NCI-H1436 (cell line): ENCODE results near the gene OXLD1.

Experiments used
- DNase-seq: peaks from one replicate; lab custom pipeline; 2025; lab: John Stamatoyannopoulos, UW

OXLD1 gene

DNA sequence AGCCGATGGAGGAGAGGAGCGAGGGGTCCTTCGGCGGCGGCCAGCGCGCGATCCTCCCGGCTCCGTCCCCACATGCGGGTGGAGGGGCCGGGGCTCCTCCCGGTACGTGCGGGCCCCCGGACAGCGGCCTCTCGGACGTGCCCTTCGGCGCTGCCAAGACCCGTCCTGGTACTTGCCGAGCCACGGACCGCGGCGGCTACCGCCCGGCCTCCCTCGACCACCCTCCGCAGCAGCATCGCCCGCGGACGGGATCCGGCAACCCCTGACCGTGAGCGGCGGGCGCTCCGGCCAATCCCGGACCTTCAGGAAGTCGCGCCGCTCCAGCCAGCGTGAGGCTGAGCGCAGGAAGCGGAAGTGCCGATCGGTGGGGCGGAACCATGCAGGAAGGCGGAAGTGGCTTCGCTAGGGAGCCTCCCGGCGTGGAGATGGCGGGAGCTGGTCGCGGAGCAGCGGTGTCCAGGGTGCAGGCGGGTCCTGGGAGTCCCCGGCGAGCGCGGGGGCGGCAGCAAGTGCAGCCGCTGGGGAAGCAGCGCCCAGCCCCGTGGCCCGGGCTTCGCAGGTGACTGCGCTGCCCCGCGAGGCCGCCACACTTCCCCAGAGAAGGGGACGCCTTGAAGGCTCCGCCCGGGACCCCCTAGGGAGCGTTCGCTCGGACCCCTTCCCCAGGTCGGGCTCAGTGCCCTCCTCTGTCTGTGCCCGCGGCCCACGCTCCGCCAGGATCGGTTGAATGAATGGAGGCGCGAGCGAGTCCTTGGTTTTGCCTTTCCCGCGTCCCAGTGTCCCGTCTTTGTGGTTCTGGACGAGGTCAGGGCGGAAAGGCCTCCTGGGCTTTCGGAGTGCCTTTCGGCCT, at the start of gene OXLD1, which contains the start of gene CCDC137:
Gene OXLD1 (minus strand): TSS at position 264 of the 850 bp plus-strand sequence. CDS start 28 bp downstream, at position 236.
Gene CCDC137 (plus strand): TSS at position 396 of the 850 bp plus-strand sequence. CDS start 30 bp downstream, at position 426.
- peak; percentile 96 for DNase-seq

DNA sequence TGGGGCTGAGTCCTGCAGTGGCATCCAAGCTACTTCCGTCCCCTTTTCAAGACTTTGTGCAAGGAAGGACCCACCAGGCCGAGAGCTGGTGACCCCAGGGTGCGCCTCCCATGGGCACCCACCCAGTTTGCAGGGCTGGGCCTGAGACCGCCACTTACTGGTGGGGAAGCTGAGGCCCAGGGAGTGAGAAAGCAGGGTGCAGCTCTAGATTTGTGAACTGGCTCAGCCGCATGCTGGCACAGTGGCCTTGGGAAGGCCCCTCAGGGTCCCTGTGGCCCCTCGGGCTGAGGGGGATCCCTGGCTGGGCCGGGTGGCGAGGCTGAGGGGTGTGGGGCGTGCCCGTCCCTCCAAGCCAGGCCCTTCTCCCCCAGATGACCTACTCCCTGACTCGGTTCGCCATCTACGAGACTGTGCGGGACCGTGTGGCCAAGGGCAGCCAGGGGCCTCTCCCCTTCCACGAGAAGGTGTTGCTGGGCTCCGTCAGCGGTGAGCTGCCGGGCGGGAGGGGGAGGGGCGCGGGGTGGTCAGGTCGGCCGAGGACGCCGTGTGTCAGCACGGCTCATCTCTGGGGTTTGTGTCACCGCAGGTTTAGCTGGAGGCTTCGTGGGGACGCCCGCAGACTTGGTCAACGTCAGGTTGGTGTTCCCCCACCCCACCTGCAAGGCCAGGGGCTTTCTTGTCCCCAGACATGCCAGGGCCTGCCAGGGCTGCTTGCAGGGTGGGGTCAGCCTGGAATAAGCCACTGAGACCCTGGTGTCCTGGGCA, 48.9 kb upstream of the OXLD1 start:
- DNase-seq = no peak

DNA sequence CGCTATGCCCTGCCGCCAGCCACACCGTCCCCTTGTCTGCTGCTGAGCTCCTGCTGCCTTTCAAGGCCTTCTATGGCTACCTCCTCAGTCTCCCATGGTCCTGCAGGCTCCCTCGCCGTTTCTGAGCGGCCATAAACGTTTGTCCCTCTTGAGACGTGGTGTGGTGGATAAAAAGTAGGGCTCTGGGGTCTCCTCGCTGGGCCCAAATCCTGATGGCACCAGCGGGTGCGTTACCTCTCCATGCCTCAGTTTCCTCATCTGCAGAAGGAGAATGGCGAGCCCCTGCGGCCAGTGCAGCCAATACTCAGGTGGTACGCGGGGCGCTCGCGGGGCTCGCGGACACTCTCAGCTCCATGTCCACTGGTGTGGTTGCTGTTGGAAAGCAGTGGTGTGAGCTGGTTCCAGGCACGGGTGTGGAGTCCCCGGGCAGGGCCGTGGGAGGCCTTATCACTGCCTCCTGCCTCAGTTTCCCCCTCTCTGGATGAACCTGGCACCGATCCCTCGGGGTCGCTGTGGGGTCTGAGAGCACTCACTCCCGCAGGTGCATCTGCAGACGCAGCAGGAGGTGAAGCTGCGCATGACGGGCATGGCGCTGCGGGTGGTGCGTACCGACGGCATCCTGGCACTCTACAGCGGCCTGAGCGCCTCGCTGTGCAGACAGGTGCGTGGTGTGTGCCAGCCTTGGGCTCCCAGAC, 48.2 kb upstream of the OXLD1 start:
- DNase-seq = no peak

DNA sequence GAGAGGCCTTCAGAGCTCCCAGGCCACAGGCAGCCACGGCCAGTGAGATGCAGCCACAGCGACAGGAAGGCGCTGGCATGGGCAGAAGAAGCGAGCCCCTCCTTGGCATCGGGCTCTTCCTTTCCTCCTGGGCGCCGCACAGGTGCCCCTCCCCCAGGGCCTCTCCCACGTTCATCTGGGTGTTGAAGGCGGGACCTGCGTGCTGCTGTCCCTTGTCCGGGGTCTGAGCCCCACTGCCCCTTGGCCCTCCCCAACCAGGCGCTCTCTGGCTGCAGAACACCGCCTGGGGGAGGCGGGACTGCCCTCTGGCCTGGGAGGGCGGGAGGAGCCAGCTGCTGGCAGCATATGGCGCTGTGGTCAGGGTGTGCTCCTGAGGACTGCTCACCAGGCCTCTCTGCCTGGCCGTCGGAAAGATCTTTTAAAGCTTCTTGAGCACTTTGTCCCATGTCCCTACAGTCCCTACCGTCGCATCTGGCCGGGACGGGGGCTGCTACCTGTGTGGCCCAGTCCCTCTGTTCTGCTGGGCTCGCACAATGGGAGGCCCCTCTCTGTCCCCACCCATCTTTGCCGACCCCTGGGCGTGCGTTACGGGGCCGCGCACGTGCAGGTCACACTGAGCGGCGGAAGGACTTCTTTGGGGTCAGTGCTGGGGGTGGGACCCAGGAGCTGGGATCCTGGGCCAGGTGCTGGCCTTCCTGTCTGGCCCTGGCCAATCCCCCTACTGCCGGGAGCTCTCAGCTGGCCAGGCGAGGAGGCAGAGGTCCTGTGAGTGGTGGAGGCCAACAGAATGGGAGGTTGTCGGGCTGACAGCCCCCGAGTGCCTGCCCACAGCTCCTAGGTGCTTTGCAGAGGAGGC, 47.4 kb upstream of the OXLD1 start:
- no peak for DNase-seq

DNA sequence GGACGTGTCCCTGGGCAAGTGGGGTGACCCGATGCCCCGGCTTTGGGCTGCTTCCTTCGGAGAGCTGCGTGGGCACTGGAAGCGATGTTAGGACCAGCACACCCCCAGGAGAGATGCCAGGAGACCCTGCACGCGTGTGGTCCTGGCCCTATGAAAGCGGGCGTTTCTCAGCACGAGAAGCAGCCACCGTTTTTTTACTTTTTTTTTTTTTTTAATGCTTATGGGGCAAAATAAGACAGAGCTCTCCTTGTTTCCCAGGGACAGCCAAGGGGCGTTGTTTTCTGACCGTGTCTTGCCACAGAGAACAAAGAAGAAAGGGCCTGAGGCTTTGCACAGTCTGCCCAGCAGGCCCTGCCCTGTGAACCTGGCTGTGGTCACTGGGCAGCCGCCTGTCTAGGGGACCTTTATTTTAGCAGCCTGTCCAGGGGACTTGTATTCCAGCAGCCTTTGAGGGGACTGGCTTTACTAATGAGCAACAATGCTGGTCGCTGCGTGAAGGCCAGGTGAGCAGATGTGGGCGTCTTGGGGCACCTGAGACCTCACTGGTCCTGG, 46.7 kb upstream of the OXLD1 start:
- no peak for DNase-seq

DNA sequence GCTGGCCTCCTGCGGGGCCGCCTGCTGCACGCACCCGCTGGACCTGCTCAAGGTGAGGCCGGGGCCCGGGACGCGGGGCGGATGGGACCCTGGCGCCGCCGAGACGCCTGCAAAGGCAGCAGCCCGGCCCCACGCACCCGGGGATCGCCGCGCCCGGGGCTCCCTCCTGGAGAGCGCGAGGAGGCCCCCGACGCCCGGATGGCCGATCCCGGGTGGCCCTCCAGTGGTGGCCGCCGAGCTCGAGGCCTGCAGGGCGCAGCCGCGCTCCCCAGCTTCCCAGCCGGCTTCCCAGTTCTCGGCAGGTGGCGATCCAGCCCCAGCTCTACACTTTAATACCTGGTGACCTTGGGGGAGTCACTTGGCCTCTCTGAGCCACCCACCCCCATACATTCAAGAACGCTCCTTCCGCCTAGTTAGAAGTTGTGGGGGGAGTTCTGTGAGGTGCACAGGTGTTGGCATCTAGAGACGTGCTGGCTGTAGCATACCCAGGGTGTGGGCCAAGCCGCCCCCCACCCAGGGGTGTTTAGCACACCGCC, 46.1 kb upstream of the OXLD1 start:
- no peak for DNase-seq

DNA sequence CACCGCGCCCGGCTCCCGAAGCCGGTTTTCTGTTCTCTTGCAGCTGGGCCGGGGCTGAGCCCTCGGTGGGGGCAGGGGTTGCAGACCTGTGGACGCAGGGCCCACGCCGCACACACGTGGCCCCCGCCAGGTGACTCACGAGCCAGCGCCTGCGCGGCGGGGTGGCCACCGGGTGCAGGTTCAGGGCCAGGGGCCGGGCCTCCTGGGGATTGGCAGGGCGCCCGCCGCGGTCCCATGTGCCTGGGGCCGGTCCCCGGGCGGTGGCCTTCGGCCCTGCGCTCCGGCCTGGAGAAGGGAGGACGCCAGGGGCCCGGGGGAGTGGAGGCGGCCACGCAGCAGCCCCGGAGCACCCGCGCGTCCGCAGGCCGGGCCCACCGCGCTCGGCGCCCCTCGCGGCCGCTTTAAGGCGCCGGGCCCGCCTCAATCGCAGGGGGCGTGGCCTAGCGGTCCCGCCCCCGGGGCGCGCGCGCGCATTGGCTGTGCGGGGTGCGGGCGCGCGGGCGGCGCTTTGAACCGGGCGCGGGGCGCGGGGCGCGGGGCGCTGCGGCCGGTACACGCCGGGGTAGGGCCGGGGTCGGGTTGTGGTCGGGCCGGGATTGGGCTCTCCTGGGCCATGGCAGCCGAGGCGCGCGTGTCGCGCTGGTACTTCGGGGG, 45.5 kb upstream of the OXLD1 start, which contains the start of gene SLC25A10:
Gene SLC25A10 (plus strand): TSS at position 471 of the 654 bp plus-strand sequence. CDS start 143 bp downstream, at position 614.
- DNase-seq = peak; percentile 79

DNA sequence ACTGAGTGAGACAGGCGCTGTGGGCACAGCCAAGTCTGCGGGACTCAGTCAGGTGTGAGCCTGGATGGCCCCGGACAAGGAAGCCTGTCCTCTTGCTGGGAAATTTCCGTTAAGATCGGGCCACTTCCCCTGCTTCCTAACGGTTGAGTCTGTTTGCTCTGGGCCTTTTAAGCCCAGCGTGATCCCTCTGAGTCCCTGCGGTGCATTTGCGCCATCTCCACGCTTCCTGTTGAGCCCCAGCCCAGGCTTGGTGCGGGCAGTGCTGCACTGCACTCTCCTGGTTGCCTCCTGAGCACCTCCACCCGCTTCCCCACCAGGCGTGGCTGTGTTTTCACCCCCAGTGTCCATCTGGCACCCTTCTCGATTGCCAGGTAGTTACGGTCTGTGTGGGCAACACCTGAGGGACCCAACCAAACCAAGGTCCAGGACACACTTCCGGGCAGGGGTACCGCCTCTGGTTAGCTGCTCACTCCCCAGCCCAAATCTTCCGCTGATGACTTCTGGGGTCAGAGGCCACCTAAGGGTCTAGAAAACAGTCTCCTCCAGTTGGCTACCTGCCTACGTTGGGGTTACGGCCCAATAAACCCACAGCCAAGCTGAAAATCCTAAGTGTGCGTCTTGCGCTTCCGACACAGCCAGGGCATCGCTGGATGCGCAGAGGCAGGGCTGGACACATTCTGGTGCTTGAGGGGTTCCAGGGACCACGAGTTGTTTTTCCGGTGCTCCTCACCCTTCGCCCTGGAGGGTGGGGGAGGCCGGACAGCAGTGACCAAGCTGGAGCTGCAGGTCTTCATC, 44.3 kb upstream of the OXLD1 start:
- DNase-seq = no peak

DNA sequence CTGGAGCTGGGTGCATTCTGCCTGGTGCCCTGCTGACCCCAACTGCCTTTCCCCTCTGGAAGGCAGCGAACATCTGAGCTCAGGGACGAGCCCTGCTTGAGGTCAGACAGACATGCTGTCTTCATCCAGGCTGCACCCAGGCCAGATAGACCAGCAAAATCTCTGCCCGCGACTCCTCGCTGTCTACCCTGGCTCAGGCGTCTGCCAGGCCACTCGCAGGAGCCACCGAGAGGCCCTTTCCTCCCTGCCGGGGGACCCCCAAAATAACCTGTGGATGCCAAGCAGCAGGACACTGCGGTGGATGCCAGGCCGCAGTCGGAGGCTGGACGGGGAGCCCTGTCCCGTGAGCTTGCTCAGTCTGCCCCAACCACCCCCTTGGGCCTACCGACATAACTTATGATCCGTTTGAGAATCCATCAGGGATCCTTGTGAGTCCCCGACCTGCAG, 42.4 kb upstream of the OXLD1 start:
- no peak for DNase-seq

DNA sequence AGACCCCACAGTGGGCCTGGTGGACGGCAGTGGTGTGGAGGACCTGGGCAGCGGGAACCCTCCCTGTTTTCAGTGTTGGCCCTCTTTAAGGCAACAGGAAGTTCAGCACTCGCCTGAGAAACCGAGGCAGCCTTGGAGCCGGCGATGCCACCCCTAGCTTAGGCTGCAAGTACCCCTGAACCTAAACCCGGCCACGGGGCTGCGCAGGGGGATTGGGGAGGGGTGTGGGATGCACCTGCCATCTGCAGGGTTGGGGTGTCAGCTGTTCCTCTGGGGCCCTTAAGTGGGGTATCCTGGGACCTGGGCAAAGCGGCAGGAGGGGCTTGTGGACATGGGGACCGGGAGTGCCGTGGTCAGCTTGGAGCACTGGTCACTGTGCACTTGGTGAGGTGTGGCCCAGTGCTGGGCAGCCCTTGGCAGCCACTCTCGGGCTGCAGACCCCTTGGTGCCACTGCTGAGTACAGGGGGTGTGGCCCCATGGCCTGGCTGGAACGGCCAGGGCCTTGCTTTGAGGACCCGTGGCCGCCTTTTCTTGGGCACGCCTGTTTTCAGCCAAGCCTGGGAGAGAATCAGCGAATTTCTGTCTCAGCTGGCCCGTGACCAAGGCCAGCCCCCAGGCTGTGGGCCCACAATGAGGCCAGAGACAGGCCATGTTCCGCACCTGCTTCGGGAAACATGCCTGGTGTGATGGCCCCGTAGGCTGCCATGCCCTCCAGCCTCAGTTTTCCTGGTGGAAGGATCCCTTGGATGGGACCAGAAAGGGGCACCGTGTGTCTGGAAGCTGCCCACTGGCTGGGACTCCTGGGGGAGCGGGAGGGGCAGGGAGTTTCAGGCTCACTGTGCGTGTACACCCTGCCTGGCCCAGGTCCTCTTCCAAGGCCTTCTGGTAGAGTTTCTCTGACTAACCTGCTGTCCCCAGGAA, 41.6 kb upstream of the OXLD1 start:
- DNase-seq = no peak

DNA sequence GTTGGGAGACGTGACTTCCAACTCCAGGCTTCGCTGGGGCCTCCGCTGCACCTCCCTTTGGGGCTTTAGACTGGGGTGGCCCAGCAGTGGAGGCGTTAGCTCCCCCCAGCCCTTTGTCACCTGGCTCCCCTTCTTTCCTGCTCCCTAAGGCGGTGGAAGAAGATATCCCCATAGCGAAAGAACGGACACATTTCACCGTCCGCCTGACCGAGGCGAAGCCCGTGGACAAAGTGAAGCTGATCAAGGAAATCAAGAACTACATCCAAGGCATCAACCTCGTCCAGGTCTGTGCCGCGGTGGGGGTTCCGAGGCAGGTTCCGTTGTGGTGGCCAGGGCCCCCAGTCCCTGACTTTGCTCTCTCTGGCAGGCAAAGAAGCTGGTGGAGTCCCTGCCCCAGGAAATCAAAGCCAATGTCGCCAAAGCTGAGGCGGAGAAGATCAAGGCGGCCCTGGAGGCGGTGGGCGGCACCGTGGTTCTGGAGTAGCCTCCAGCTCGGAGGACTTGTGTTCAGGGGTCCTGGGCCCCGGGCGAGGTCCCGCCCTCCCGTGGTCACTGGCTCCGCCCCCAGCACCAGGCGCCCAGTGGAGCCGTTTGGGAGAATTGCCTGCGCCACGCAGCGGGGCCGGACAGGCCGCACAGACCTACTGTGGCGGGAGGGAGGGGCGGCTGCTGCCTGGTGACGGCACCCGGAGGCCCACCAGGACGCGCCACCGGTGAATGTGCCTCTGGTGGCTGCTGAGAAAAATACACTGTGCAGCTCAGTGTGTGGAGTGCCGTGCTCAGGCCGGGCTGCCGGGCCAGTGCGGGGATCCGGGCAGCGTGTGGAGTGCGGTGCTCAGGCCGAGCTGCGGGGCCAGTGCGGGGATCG, 40.6 kb upstream of the OXLD1 start:
- no peak for DNase-seq

DNA sequence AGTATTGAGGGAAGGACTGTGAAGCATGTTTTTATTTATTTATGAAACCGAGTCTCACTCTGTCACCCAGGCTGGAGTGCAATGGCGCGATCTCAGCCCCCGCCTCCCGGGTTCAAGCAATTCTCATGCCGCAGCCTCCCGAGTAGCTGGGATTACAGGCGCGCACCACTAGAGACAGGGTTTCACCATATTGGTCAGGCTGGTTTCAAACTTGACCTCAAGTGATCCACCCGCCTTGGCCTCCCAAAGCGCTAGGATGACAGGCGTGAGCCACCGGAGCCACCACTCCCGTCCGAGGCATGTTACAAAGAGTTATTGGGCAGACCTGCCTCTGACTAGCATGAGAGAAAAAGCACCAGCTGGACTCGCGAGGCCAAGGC, 39.8 kb upstream of the OXLD1 start:
- no peak for DNase-seq

DNA sequence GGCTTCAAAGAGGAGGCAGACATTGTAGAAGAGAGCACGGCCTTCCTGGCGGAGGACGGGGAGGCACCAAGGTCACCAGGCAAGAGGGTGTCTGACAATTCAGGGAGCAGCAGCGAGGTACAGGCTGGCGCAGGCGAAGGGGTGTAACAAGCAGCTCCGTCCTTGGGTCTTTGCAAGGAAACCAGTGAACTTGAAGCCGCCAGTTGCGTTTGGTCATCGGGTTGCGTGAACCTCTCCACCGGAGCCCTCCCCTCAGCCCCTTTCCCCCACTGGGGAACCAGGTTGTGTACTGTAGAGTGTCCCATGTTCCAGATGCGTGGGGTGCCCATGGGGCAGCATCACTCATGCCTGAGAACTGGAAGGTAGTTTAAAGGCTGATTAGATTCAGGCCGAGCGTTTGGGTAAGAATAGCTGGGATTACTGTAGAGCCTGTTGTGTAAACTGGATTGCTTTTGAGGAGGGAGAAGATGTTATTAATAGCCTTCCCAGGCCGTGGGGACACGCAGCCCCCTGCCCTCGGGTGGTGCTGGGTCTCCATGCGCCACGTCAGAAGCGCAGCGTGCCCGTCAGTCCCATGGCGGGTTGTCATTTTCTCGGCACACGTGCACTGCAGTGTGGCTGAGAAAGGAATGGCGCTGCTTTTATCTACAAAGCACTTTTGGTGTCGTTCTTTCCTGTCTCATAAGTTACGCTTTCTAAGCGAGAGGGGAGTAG, 39.3 kb upstream of the OXLD1 start:
- DNase-seq = no peak

DNA sequence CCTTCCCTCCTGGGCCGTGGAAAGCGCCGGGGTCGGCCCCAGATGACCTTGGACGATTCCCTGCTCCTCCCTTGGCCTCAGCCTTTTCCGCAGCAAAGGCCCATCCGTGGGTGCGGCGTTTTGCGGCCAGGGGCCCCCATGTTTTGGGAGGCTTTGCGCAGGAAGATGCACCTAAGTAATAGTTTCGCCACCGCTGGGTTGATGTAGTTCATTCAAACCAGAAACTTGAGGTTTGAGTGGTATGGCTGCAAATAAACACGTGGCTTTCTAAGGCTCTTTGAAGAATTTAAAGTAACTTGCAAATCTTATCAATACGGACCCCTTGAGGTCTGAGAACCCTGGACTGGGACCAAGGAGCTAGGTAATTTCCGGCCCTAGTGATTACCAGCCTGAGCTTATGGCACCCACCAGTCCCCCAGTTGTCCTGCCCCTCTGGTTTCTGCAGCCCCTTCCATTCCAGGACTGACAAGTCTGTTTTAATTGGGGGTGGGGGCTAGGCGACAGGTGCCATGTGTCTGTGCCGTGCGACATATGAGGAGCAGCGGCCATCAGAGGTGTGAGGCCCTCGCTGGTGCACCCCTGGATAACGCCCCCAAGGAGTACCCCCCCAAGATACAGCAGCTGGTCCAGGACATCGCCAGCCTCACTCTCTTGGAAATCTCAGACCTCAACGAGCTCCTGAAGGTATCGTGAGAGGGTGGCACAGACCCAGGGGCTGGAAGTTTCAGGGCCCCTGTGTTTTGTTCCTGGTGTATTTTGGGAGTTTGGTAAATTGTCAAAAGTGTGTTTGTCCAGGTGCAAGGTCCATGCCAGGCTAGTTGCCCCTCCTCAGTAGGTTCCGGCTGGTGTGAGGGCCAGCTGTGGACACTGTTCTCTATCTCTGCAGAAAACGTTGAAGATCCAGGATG, 37.6 kb upstream of the OXLD1 start:
- no peak for DNase-seq

DNA sequence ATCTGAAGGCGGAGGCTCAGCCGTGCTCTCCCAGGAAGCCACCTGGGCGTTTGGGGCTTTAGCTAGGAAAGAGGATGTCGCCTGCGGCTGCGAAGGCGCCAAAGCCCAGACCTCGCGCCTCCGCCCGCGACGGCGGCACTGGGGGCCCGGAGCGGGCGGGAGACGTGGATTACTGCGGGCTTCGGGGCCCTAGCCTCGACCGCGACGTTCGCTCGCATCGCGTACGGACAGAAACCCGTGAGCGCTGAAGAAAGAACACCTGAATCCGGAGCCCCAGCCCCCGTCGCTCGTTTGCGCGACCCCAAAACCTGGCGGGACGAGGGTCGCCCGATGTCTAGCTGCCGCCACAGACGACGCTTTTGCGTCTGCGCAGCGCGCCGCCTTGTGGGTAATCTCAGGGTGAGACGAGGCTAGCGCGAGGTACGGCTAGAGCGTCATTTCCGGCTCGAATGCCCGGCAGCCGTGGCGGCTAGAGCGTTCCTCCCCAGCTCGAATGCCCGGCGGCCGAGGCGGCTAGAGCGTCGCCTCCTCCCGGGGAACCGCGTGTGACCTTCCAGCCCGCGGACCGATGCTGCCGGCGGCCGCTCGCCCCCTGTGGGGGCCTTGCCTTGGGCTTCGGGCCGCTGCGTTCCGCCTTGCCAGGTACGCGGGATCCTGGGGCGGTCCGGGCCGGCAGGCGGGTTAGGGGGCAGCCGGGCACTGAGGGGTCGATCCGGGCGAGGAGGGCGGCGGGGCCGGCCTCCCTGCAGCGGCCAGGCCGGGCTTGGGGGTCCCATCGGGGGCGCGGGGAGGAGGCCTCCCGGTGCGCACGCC, 36.7 kb upstream of the OXLD1 start, which contains the start of gene MRPL12:
Gene MRPL12 (plus strand): TSS at position 434 of the 813 bp plus-strand sequence. CDS start 135 bp downstream, at position 569.
- DNase-seq = peak; percentile 95
